H1 (cell line): ENCODE results near the gene MFSD6L. TPM values are rescaled to one million over a fixed set of nuclear protein-coding genes. Genes with fewer than 3 reads are reported as not detected.

Experiments used
- CTCF ChIA-PET: fragments of 300-600 bp; sonication (Branson Sonifier 250); formaldehyde crosslinking; loops from one replicate; lab custom pipeline; 2021; ENCODE audit not compliant: partially characterized antibody; lab: Charles Lee
- POLR2A ChIA-PET: fragments of 300-600 bp; sonication (Branson Sonifier 250); formaldehyde crosslinking; loops from one replicate; lab custom pipeline; 2021; ENCODE audit warnings: inconsistent platforms; ENCODE audit not compliant: partially characterized antibody; lab: Charles Lee
- DNase-seq, 2 experiments: peaks; one replicate each; pipeline versions ENCODE4 v3.0.0 to v3.0.0-alpha.2; 2010 to 2022; ENCODE audit warnings: low spot score in 2 of 2, low read depth in 1 of 2, mixed read lengths in 1 of 2
- FAIRE-seq: peaks from 2 replicates; lab custom pipeline; 2011; peaks lifted over from hg19 to GRCh38; lab: Jason Lieb, UNC
- H2AFZ ChIP-seq: 2 replicates; pipeline ENCODE4 v1.8.1; 2012; ENCODE audit warnings: low read length, inconsistent platforms
- H2AK5ac ChIP-seq: 2 replicates; pipeline ENCODE4 v1.6.1; 2013; ENCODE audit warnings: low read depth, low read length
- H2BK120ac ChIP-seq: replicated peaks from 2 replicates; pipeline ENCODE3; 2013; ENCODE audit warnings: low read depth, low read length, inconsistent platforms
- H2BK12ac ChIP-seq: 2 replicates; pipeline ENCODE4 v1.6.1; 2013; ENCODE audit warnings: low read depth, low read length
- H2BK15ac ChIP-seq: 2 replicates; pipeline ENCODE4 v1.6.1; 2013; ENCODE audit warnings: low read length
- H2BK20ac ChIP-seq: 2 replicates; pipeline ENCODE4 v1.6.1; 2013; ENCODE audit warnings: low read length
- H2BK5ac ChIP-seq: 2 replicates; pipeline ENCODE4 v1.6.1; 2013; ENCODE audit warnings: low read depth, low read length
- H3K14ac ChIP-seq: 2 replicates; pipeline ENCODE4 v1.6.1; 2013; ENCODE audit warnings: inconsistent platforms; ENCODE audit not compliant: insufficient read length
- H3K18ac ChIP-seq: 2 replicates; pipeline ENCODE4 v1.6.1; 2013; ENCODE audit warnings: low read length; ENCODE audit errors: extremely low read depth
- H3K23ac ChIP-seq: 2 replicates; pipeline ENCODE4 v1.6.1; 2013; ENCODE audit warnings: inconsistent platforms; ENCODE audit not compliant: insufficient read length
- H3K23me2 ChIP-seq: 2 replicates; pipeline ENCODE4 v1.6.1; 2013; ENCODE audit warnings: low read depth, low read length
- H3K27ac ChIP-seq: 2 replicates; pipeline ENCODE4 v1.6.1; 2011; ENCODE audit warnings: low read depth, low read length, inconsistent platforms
- H3K27me3 ChIP-seq, 4 experiments: replicated peaks in 1 of 4; 1 replicate in 1 of 4; 2 replicates in 3 of 4; pipeline versions ENCODE4 v1.6.1 to v1.8.1; 2011 to 2013; ENCODE audit warnings: low read length in 3 of 4, mild to moderate bottlenecking in 3 of 4, inconsistent platforms in 2 of 4, mixed read lengths in 2 of 4, moderate library complexity in 1 of 4; ENCODE audit not compliant: control insufficient read depth in 3 of 4, insufficient read depth in 3 of 4; ENCODE audit errors: extremely low read depth in 1 of 4
- H3K36me3 ChIP-seq, 4 experiments: 2 replicates each; pipeline versions ENCODE4 v1.6.1 to v1.8.1; 2011 to 2013; ENCODE audit warnings: mild to moderate bottlenecking in 4 of 4, low read length in 3 of 4, moderate library complexity in 2 of 4, control low read depth in 1 of 4, inconsistent platforms in 1 of 4; ENCODE audit not compliant: insufficient read depth in 4 of 4, control insufficient read depth in 2 of 4
- H3K4ac ChIP-seq: replicated peaks from 2 replicates; pipeline ENCODE3; 2013; ENCODE audit warnings: low read length, low read depth, mixed read lengths, inconsistent platforms; ENCODE audit not compliant: insufficient read length
- H3K4me1 ChIP-seq, 4 experiments: replicated peaks in 1 of 4; 1 replicate in 1 of 4; 2 replicates in 3 of 4; pipeline versions ENCODE4 v1.6.1 to v1.8.1; 2011 to 2013; ENCODE audit warnings: low read length in 3 of 4, inconsistent platforms in 2 of 4, mixed read lengths in 1 of 4; ENCODE audit not compliant: insufficient read depth in 4 of 4, control insufficient read depth in 3 of 4
- H3K4me2 ChIP-seq, 2 experiments: 2 replicates each; pipeline versions ENCODE4 v1.6.1 to v1.8.1; 2011 to 2013; ENCODE audit warnings: low read depth in 2 of 2, low read length in 2 of 2, control low read depth in 1 of 2, inconsistent platforms in 1 of 2, mild to moderate bottlenecking in 1 of 2; ENCODE audit not compliant: insufficient read depth in 1 of 2
- H3K4me3 ChIP-seq, 4 experiments: fragments of 200-600, 300-600 bp in 1 of 4; sonication (generic), shearing (Covaris generic), sonication (Bioruptor Twin) in 1 of 4; 2 replicates each; pipeline versions ENCODE4 v1.5.1 to v1.8.1; 2011 to 2016; ENCODE audit warnings: low read length in 4 of 4, low read depth in 3 of 4, control low read depth in 2 of 4, inconsistent platforms in 2 of 4, mild to moderate bottlenecking in 2 of 4, mixed read lengths in 1 of 4, moderate library complexity in 1 of 4; ENCODE audit not compliant: insufficient read depth in 2 of 4; ENCODE audit errors: extremely low read depth in 1 of 4
- H3K56ac ChIP-seq: replicated peaks from 2 replicates; pipeline ENCODE3; 2013; ENCODE audit warnings: low read depth, mild to moderate bottlenecking, mixed read lengths, low read length, inconsistent platforms; ENCODE audit not compliant: insufficient read length
- H3K79me1 ChIP-seq: 2 replicates; pipeline ENCODE4 v1.6.1; 2013; ENCODE audit warnings: low read depth, low read length, control low read depth
- H3K79me2 ChIP-seq, 2 experiments: 2 replicates each; pipeline versions ENCODE4 v1.6.1 to v1.8.1; 2012 to 2013; ENCODE audit warnings: low read length in 2 of 2, mild to moderate bottlenecking in 2 of 2, inconsistent platforms in 1 of 2; ENCODE audit not compliant: insufficient read depth in 2 of 2, control insufficient read depth in 1 of 2
- H3K9ac ChIP-seq, 4 experiments: replicated peaks in 1 of 4; 1 replicate in 1 of 4; 2 replicates in 3 of 4; pipeline versions ENCODE4 v1.6.1 to v1.8.1; 2011 to 2013; ENCODE audit warnings: low read depth in 3 of 4, low read length in 3 of 4, control low read depth in 2 of 4, mild to moderate bottlenecking in 2 of 4, moderate library complexity in 2 of 4, inconsistent platforms in 1 of 4; ENCODE audit errors: extremely low read depth in 1 of 4
- H3K9me3 ChIP-seq, 2 experiments: 2 replicates each; pipeline versions ENCODE4 v1.6.1 to v1.8.1; 2012 to 2013; ENCODE audit warnings: mild to moderate bottlenecking in 2 of 2, moderate library complexity in 2 of 2, control low read depth in 1 of 2, inconsistent platforms in 1 of 2, low read depth in 1 of 2, low read length in 1 of 2, mixed read lengths in 1 of 2; ENCODE audit not compliant: insufficient read depth in 2 of 2
- H4K20me1 ChIP-seq, 2 experiments: replicated peaks in 1 of 2; 2 replicates each; pipeline versions ENCODE3 to v1.8.1; 2011 to 2013; ENCODE audit warnings: inconsistent platforms in 2 of 2, low read length in 2 of 2, mild to moderate bottlenecking in 1 of 2; ENCODE audit not compliant: insufficient read depth in 2 of 2, control insufficient read depth in 1 of 2
- H4K5ac ChIP-seq: 2 replicates; pipeline ENCODE4 v1.6.1; 2013; ENCODE audit warnings: low read length, low read depth, mixed read lengths, inconsistent platforms; ENCODE audit not compliant: insufficient read length
- H4K8ac ChIP-seq: 2 replicates; pipeline ENCODE4 v1.8.0; 2013; ENCODE audit warnings: mild to moderate bottlenecking, moderate library complexity, low read length, inconsistent platforms; ENCODE audit not compliant: insufficient read depth; ENCODE audit errors: extremely low read depth
- H4K91ac ChIP-seq: replicated peaks from 2 replicates; pipeline ENCODE3; 2013; ENCODE audit warnings: low read length, mixed read lengths, inconsistent platforms; ENCODE audit not compliant: insufficient read length
- CBX5 ChIP-seq: fragments of 300-800, 300-1000 bp; sonication (generic); IDR thresholded peaks from 2 replicates; pipeline ENCODE4 v1.7.1; 2016; ENCODE audit warnings: antibody characterized with exemption, low read length, low read depth
- CHD2 ChIP-seq: IDR thresholded peaks from 2 replicates; pipeline ENCODE4 v1.6.1; 2012; ENCODE audit warnings: low read length, improper control_type of control experiment
- EGR1 ChIP-seq: IDR thresholded peaks from 2 replicates; pipeline ENCODE4 v1.6.1; 2011; ENCODE audit warnings: low read depth, low read length, borderline replicate concordance
- EZH2 ChIP-seq: fragments of 200-600 bp; sonication (generic); IDR thresholded peaks from 2 replicates; pipeline ENCODE4 v1.7.1; 2012; ENCODE audit warnings: low read depth, mild to moderate bottlenecking, moderate library complexity, low read length, inconsistent platforms; ENCODE audit not compliant: severe bottlenecking
- FOSL1 ChIP-seq: IDR thresholded peaks from 2 replicates; pipeline ENCODE4 v1.6.1; 2011; ENCODE audit warnings: mild to moderate bottlenecking, low read depth, low read length, moderate library complexity; ENCODE audit not compliant: insufficient read depth
- NRF1 ChIP-seq: IDR thresholded peaks from 2 replicates; pipeline ENCODE4 v1.6.1; 2011; ENCODE audit warnings: mild to moderate bottlenecking, low read depth, low read length, improper control_type of control experiment
- RBBP5 ChIP-seq: IDR thresholded peaks from 2 replicates; pipeline ENCODE4 v1.7.1; 2012; ENCODE audit warnings: low read depth, mild to moderate bottlenecking, inconsistent platforms, low read length, moderate library complexity, borderline replicate concordance
- RFX5 ChIP-seq: IDR thresholded peaks from 2 replicates; pipeline ENCODE4 v1.6.1; 2011; ENCODE audit warnings: low read depth, low read length, improper control_type of control experiment, borderline replicate concordance
- RXRA ChIP-seq: IDR thresholded peaks from 2 replicates; pipeline ENCODE4 v1.6.1; 2011; ENCODE audit warnings: low read depth, mild to moderate bottlenecking, low read length, moderate library complexity; ENCODE audit not compliant: insufficient read depth
- SIN3A ChIP-seq, 2 experiments: IDR thresholded peaks in 1 of 2; conservative IDR thresholded peaks in 1 of 2; 2 replicates each; pipeline ENCODE4 v1.6.1; 2011 to 2012; ENCODE audit warnings: low read length in 2 of 2, improper control_type of control experiment in 1 of 2, low read depth in 1 of 2, mild to moderate bottlenecking in 1 of 2
- SIRT6 ChIP-seq: IDR thresholded peaks from one replicate; pipeline ENCODE4 v1.7.1; 2012; ENCODE audit warnings: low read length, inconsistent platforms
- SRF ChIP-seq: IDR thresholded peaks from 2 replicates; pipeline ENCODE4 v1.6.1; 2011; ENCODE audit warnings: mild to moderate bottlenecking, low read depth, low read length, moderate library complexity
- ZNF274 ChIP-seq: IDR thresholded peaks from 2 replicates; pipeline ENCODE4 v1.7.0; 2012; ENCODE audit warnings: low read length, borderline replicate concordance; ENCODE audit errors: extremely low read depth
- WGBS, 2 experiments: shearing (Covaris generic) in 1 of 2; methylation state at CpG; one replicate each; pipeline versions ENCODE4 v1.1.6 to v1.1.7; 2013 to 2015; ENCODE audit warnings: low lambda C conversion rate in 2 of 2, mixed read lengths in 2 of 2, inconsistent platforms in 1 of 2, low coverage in 1 of 2, missing lambda C conversion rate in 1 of 2; ENCODE audit not compliant: insufficient replicate concordance in 2 of 2, insufficient coverage in 1 of 2, insufficient read length in 1 of 2; ENCODE audit errors: extremely low coverage in 1 of 2, missing lambda C conversion rate in 1 of 2; 5-methylcytosine and 5-hydroxymethylcytosine counted together
- polyA plus RNA-seq, 7 experiments: library from polyadenylated mRNA; depleted of rRNA in 3 of 7; stranded (reverse) in 5 of 7; unstranded in 2 of 7; fragments of >200 nt in 5 of 7; fragments of 200-250 nt in 2 of 7; gene quantifications; 1 replicate in 5 of 7; 2 replicates in 1 of 7; 4 replicates in 1 of 7; pipeline versions ENCODE4 v1.2.1 to v1.2.3, GENCODE V29; 2011 to 2013; ENCODE audit warnings: missing spikeins in 2 of 7, mixed read lengths in 2 of 7
- total RNA-seq: library from RNA; stranded (reverse); fragmentation: NEBNext Ultra II Directional; extraction: Animal tissue kit (Norgen Biotek cat#: 25700); gene quantifications from 2 replicates; pipeline ENCODE4 v1.2.1, GENCODE V29; 2021
- TF ChIP-seq, protein P1 (sequence below): IDR thresholded peaks from 2 replicates; pipeline ENCODE4 v1.6.1; 2011; ENCODE audit warnings: low read depth, mild to moderate bottlenecking, low read length; ENCODE audit not compliant: insufficient read depth

MFSD6L gene
- total and polyA plus RNA-seq, 2 of the 8 experiments (the other 6 are each of a cell fraction or from before 2014, with no cell fraction given) = 2.6 to 2.7 TPM

DNA sequence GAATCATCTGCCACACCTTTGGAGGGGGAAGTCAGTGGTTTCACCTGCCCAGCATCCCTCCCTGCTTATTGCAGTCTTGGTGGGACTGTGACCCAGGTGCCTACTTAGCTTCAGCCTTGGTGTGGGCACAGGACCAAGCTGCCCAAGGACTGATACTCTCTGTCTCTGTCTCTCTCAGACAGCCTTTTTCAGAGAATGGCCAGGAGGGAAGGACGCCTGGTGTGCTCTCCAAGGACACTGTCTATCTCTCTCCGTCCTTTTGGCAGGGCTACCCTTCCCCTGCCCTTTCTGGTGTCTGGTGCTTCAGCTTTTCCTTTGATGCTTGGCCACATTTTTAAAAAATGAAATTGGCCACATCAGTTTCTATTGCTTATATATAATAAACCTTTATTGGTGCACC lies 48.7 kb upstream of the MFSD6L start:
- Histone ChIP-seq H2AK5ac (no peak overlapping the region), H3K23me2 (no peaks in the 10 kb centered on the region), H2BK15ac (no peak overlapping the region), H4K91ac (no peak overlapping the region), H2BK120ac (no peak overlapping the region), H2BK20ac (no peak overlapping the region), H3K27ac (no peak overlapping the region), H4K8ac (no peak overlapping the region), H3K36me3 (no peaks in the 10 kb centered on the region), H3K9me3 (no peaks in the 10 kb centered on the region), H3K9ac (no peak overlapping the region), H3K4me2 (no peak overlapping the region), H4K5ac (no peak overlapping the region), H3K79me1 (no peaks in the 10 kb centered on the region), H2AFZ (no peak overlapping the region), H3K56ac (no peak overlapping the region), H3K4me1 (peaks cover 0 to 3% (median 0%) of the 10 kb centered on the region in 4 experiments; a peak in 1 of 7 replicates), H3K23ac (no peak overlapping the region), H3K14ac (no peak overlapping the region), H4K20me1 (no peaks in the 10 kb centered on the region), H2BK12ac (no peak overlapping the region), H3K79me2 (no peaks in the 10 kb centered on the region), H3K4me3 (no peak overlapping the region), H3K4ac (no peak overlapping the region), H2BK5ac (no peak overlapping the region), H3K27me3 (no peaks in the 10 kb centered on the region), H3K18ac (no peak overlapping the region)
- 74% methylated on average over 2 of the region's 2 CpGs; no CpG with 5 or more reads in 1 of the 2 experiments for WGBS, 2 experiments
- POLR2A ChIA-PET = no interaction called here
- DNase-seq = no peak
- FAIRE-seq = no peak
- CTCF ChIA-PET = interaction anchor here (0.9 kb wide), 1 partner anchor 41 kb away, joined by 4 read pairs; no protein-coding TSS in a partner anchor
- no peak for TF ChIP-seq SIRT6
- no peak for TF ChIP-seq RBBP5
- TF ChIP-seq FOSL1 = no peak
- TF ChIP-seq CHD2 = no peak
- TF ChIP-seq ZNF274 = no peak
- no peak for TF ChIP-seq EZH2
- TF ChIP-seq, protein P1, sequence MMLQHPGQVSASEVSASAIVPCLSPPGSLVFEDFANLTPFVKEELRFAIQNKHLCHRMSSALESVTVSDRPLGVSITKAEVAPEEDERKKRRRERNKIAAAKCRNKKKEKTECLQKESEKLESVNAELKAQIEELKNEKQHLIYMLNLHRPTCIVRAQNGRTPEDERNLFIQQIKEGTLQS = no peak
- no peak for TF ChIP-seq NRF1
- TF ChIP-seq SRF = no peak
- no peak for TF ChIP-seq SIN3A (conservative IDR thresholded peaks at IDR 0.05 in 1 of 2, IDR thresholded peaks at IDR 0.05 in 1 of 2; ENCODE audit: low read depth in 1 of 2, low read length in 2 of 2)
- TF ChIP-seq CBX5 = no peak
- TF ChIP-seq RXRA = no peak
- no peak for TF ChIP-seq RFX5
- no peak for TF ChIP-seq EGR1
